Body of pancreas (tissue), 4 donors: ENCODE data around the gene SKAP1. TPM values are rescaled to one million over a fixed set of nuclear protein-coding genes. Genes with fewer than 3 reads are reported as not detected.

ENCODE experiments used
- ATAC-seq: fragments of 150-250 bp; one replicate; pipeline ENCODE4 v1.9.1; 2016
- DNase-seq, 4 donors: peaks; one replicate each; pipeline ENCODE4 v3.0.0-alpha.2; 2019
- H3K27ac ChIP-seq, 4 donors: fragments of 200-600 bp; sonication (generic); 1 replicate in 3 of 4; 2 replicates in 1 of 4; pipeline versions ENCODE4 v1.5.1 to v1.6.1; 2016 to 2019; ENCODE audit warnings: mild to moderate bottlenecking in 1 of 4, mixed read lengths in 1 of 4, moderate library complexity in 1 of 4
- H3K27me3 ChIP-seq, 2 donors: fragments of 200-600 bp; sonication (generic); one replicate each; pipeline ENCODE4 v1.6.0; 2016; ENCODE audit warnings: mild to moderate bottlenecking in 1 of 2
- H3K36me3 ChIP-seq, 2 donors: fragments of 200-600 bp; sonication (generic); replicated peaks in 1 of 2; 2 replicates each; pipeline ENCODE4 v1.5.1; 2016; ENCODE audit warnings: low read depth in 2 of 2; ENCODE audit not compliant: insufficient read depth in 1 of 2
- H3K4me1 ChIP-seq: fragments of 200-600 bp; sonication (generic); one replicate; pipeline ENCODE4 v1.6.0; 2016
- H3K4me3 ChIP-seq, 2 donors: fragments of 200-600 bp; sonication (generic); 1 replicate in 1 of 2; 2 replicates in 1 of 2; pipeline ENCODE4 v1.5.1; 2016 to 2019
- H3K9me3 ChIP-seq, 3 donors: fragments of 200-600 bp; sonication (generic); 1 replicate in 2 of 3; 2 replicates in 1 of 3; pipeline ENCODE4 v1.5.1; 2016
- CTCF ChIP-seq, 7 experiments: fragments of 450-650 bp in 4 of 7; fragments of 200-600 bp in 3 of 7; sonication (generic) in 3 of 7; IDR thresholded peaks; one replicate each; pipeline ENCODE4 v1.5.1; 2016 to 2019; ENCODE audit warnings: antibody characterized with exemption in 7 of 7
- POLR2A ChIP-seq, 3 donors: fragments of 450-650 bp; IDR thresholded peaks; one replicate each; pipeline ENCODE4 v1.6.1; 2016; ENCODE audit warnings: antibody characterized with exemption in 3 of 3, mild to moderate bottlenecking in 2 of 3
- WGBS, 2 donors: methylation state at CpG; one replicate each; pipeline ENCODE4 v1.1.5; 2017; 5-methylcytosine and 5-hydroxymethylcytosine counted together
- intact Hi-C: fragments of 100-400 bp; cut with DNase I; formaldehyde crosslinking; loops from one replicate; pipeline ENCODE4 v1.15.1; 2023
- total RNA-seq, 2 donors: library from RNA; depleted of rRNA; stranded (reverse); fragments of >200 nt; gene quantifications; one replicate each; pipeline ENCODE4 v1.1.0, GENCODE V29; 2016

Gene SKAP1
- total RNA-seq, 2 donors from 2014 or later, result 0.78 to 4.0 TPM

- WGBS, 2 donors, result 50 to 90% methylated on average over 2 of the region's 2 CpGs
- ATAC-seq (no peak), DNase-seq (no peak)
- intact Hi-C loops, result no loop called here
- Histone ChIP-seq H3K4me3 (no peak overlapping the region), H3K27ac (no peak overlapping the region), H3K4me1 (no peaks in the 10 kb centered on the region), H3K27me3 (no peaks in the 10 kb centered on the region), H3K9me3 (no peaks in the 10 kb centered on the region), H3K36me3 (no peaks in the 10 kb centered on the region)
- no peak for TF ChIP-seq POLR2A (IDR thresholded peaks at IDR 0.05)
- no peak for TF ChIP-seq CTCF (IDR thresholded peaks at IDR 0.05)
Measured at GRCh38 chr17:48139944-48140343, 290.1 kb downstream of the SKAP1 start.

GRCh38 chr17:48137656-48138055 lies 292.4 kb downstream of the SKAP1 start:
- Histone ChIP-seq H3K4me1 (no peaks in the 10 kb centered on the region), H3K27me3 (no peaks in the 10 kb centered on the region), H3K36me3 (no peaks in the 10 kb centered on the region), H3K9me3 (no peaks in the 10 kb centered on the region), H3K27ac (no peak overlapping the region), H3K4me3 (no peak overlapping the region)
- ATAC-seq, result no peak
- intact Hi-C loops, result no loop called here
- TF ChIP-seq POLR2A (IDR thresholded peaks at IDR 0.05) (no peak), CTCF (IDR thresholded peaks at IDR 0.05) (no peak)
- DNase-seq, result no peak
- 80 to 83% methylated on average over 1 of the region's 1 CpG for WGBS, 2 donors

- ATAC-seq (no peak), DNase-seq (no peak)
- Histone ChIP-seq H3K4me3 (no peak overlapping the region), H3K9me3 (no peaks in the 10 kb centered on the region), H3K27ac (no peak overlapping the region), H3K36me3 (no peaks in the 10 kb centered on the region), H3K4me1 (no peaks in the 10 kb centered on the region), H3K27me3 (no peaks in the 10 kb centered on the region)
- WGBS, 2 donors, result 71 to 75% methylated on average over 3 of the region's 3 CpGs
- intact Hi-C loops, result no loop called here
- no peak for TF ChIP-seq POLR2A (IDR thresholded peaks at IDR 0.05)
- no peak for TF ChIP-seq CTCF (IDR thresholded peaks at IDR 0.05)
Measured at GRCh38 chr17:48134912-48135480, 295.0 kb downstream of the SKAP1 start.

DNA sequence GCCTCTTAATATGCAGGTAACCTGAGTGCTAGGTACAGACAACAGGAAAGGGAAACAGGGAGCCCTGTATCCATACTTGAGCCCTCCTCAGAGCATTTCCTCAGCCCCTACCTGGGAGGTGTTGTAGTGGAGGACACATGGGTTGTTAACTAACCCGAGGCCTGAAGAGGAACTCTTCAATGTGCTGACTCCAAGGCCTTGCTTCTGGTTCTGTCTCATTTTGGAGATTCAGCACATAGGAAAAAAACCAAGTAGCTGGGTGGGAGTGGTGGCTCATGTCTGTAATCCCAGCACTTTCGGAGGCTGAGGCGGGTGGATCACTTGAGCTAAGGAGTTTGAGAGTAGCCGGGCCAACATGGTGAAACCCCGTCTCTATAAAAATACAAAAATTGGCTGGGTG lies 297.6 kb downstream of the SKAP1 start:
- H3K9me3 ChIP-seq, result no peaks in the 10 kb centered on the region
- TF ChIP-seq POLR2A (IDR thresholded peaks at IDR 0.05) (no peak), CTCF (IDR thresholded peaks at IDR 0.05) (no peak)
- no peaks in the 10 kb centered on the region for H3K36me3 ChIP-seq
- WGBS, 2 donors, result 58 to 73% methylated on average over 5 of the region's 5 CpGs
- ATAC-seq (no peak), DNase-seq (peak in 1 of 4 donors; percentile 8)
- H3K4me3 ChIP-seq, result no peak overlapping the region
- intact Hi-C loops, result no loop called here
- H3K27ac ChIP-seq, result no peak overlapping the region
- no peaks in the 10 kb centered on the region for H3K27me3 ChIP-seq
- H3K4me1 ChIP-seq, result no peaks in the 10 kb centered on the region

DNA sequence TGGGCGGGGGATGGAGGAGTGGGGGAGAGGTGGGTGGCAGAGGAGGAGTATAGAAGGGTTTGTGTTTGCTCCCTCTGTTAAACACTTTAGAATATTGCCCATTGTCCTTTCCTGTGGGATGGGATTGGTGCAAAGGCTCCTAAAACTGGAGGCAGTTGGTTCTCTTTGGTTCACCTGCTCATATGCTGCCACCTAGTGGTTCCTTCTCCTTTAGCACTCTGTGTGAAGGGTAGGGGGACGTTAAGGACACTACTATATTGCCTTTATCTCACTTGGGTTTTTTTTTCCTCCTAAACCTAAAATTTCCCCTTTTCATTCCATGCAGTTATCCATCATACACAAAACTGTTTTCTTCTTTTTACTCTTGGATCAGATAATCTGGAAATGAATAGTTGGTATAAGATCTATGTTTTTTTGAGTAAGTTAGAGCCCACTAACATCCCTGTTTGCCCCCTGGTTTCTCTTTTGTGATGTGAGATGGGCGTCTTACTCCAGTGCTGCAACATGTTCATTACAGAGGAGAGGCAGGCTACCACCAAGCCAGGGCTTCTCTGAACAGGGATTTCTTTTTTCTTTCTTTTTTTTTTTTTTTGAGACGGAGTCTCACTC lies 298.7 kb downstream of the SKAP1 start:
- 31 to 37% methylated on average over 4 of the region's 4 CpGs for WGBS, 2 donors
- H3K36me3 ChIP-seq, result no peaks in the 10 kb centered on the region

More for the DNA sequence above, 298.7 kb downstream of the SKAP1 start:
- TF ChIP-seq POLR2A (IDR thresholded peaks at IDR 0.05) (no peak), CTCF (IDR thresholded peaks at IDR 0.05) (peak; percentile 78 to 88 (median 79))
- Histone ChIP-seq H3K4me1 (no peaks in the 10 kb centered on the region), H3K4me3 (no peak overlapping the region), H3K27me3 (no peaks in the 10 kb centered on the region), H3K9me3 (no peaks in the 10 kb centered on the region), H3K27ac (no peak overlapping the region)
- peak; percentile 60 to 73 (median 65) for DNase-seq
- ATAC-seq, result peak; percentile 81
- intact Hi-C loops, result no loop called here
